D721Med (cell line): ENCODE data around the gene MFGE8.

Experiments
- DNase-seq: peaks from one replicate; pipeline ENCODE4 v3.0.0; 2011; ENCODE audit warnings: low spot score; ENCODE audit not compliant: insufficient read length
- FAIRE-seq: peaks from 2 replicates; lab custom pipeline; 2011; peaks lifted over from hg19 to GRCh38; lab: Jason Lieb, UNC
- CTCF ChIP-seq: IDR thresholded peaks from 2 replicates; pipeline ENCODE4 v1.5.1; 2012; ENCODE audit warnings: mild to moderate bottlenecking, control low read depth; ENCODE audit not compliant: insufficient read depth; ENCODE audit errors: missing control alignments

MFGE8 gene

GRCh38 chr15:88859550-88859949 is 53.6 kb downstream of the MFGE8 start:
- DNase-seq: no peak
- no peak for TF ChIP-seq CTCF
- no peak for FAIRE-seq

GRCh38 chr15:88858934-88859333 is 54.2 kb downstream of the MFGE8 start:
- FAIRE-seq: no peak

GRCh38 chr15:88852476-88852875 is 60.7 kb downstream of the MFGE8 start:
- TF ChIP-seq CTCF: no peak
- FAIRE-seq: no peak

More at GRCh38 chr15:88858934-88859333, 54.2 kb downstream of the MFGE8 start:
- DNase-seq: no peak
- no peak for TF ChIP-seq CTCF

GRCh38 chr15:88849376-88850072 is 63.7 kb downstream of the MFGE8 start:
- no peak for FAIRE-seq
- no peak for DNase-seq
- no peak for TF ChIP-seq CTCF

More at GRCh38 chr15:88852476-88852875, 60.7 kb downstream of the MFGE8 start:
- no peak for DNase-seq
